ENCODE data around the gene SLC38A10. TPM values are rescaled to one million over a fixed set of nuclear protein-coding genes. Genes with fewer than 3 reads are reported as not detected.

SLC38A10 gene
- total and polyA plus RNA-seq, 10 of the 15 experiments (the other 5 are each of a cell fraction or from before 2014, with no cell fraction given) = 0.52 to 67.9 (median 22.1) TPM

DNA sequence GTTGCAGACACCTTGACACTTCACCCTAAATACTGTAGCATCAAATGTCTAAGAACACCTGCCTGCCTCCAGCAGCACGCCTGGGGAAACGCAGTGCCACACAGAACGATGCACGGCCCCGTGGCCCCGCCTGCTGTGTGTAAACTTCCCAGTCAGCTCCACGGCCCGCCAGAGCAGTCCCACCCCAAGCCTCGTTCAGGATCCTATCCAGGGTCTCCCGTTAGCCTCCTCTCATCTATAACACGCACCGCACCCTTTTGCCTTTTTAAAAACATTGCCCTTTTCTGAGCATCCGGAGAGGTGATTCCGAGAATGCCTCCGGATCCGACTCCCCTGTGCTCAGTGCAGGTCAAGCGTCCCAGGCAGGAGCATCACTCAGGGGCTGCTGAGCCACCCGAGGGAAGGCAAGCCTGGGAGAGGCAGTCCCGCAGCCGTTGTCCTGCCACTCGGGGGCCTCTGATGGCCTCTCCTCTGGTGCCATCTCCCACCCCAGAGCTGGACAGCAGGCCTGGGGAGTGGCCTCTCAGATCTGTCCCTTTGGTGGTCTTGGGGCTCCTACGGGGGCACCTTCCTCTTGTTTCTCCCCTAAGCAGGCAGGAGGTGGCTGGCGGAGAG lies 37.9 kb upstream of the SLC38A10 start:
- Histone ChIP-seq H3K4me3 (no peak overlapping the region), H3K79me2 (ENCODE audit: control insufficient read depth, insufficient read depth, low read length) (no peaks in the 10 kb centered on the region), H2AFZ (ENCODE audit: control insufficient read depth, low read depth, low read length) (no peak overlapping the region), H3K4me1 (ENCODE audit: control insufficient read depth, insufficient read depth, low read length) (peaks cover 6% of the 10 kb centered on the region; the same call in 1 of the 2 replicates), H3K4me2 (ENCODE audit: control insufficient read depth, insufficient read depth) (no peak overlapping the region), H3K9me3 (replicated peaks; ENCODE audit: control insufficient read depth, insufficient read depth, low read length) (no peaks in the 10 kb centered on the region), H3K36me3 (ENCODE audit: control insufficient read depth in 2 of 2, insufficient read depth in 2 of 2, low read length in 1 of 2) (no peaks in the 10 kb centered on the region), H3K27me3 (replicated peaks in 1 of 2; ENCODE audit: control insufficient read depth in 2 of 2, insufficient read depth in 2 of 2, low read length in 1 of 2) (peaks cover 1 to 2% of the 10 kb centered on the region in 2 experiments; a peak in 2 of 4 replicates), H4K20me1 (ENCODE audit: control insufficient read depth, insufficient read depth) (no peaks in the 10 kb centered on the region), H3K27ac (ENCODE audit: control insufficient read depth, insufficient read depth) (no peak overlapping the region), H3K9ac (ENCODE audit: control insufficient read depth, insufficient read depth, low read length) (no peak overlapping the region)
- DNase-seq (ENCODE audit: low read depth, low spot score) (no peak), ATAC-seq (no peak), FAIRE-seq (no peak)
- in situ Hi-C loops (cut with MboI) (no loop called here), intact Hi-C loops (cut with micrococcal nuclease; ENCODE audit: unreplicated experiment) (no loop called here)
- ChIA-PET CTCF (no interaction called here), SMC1A (ENCODE audit: uncharacterized antibody, unreplicated experiment) (no interaction called here), RAD21 (ENCODE audit: unreplicated experiment) (no interaction called here), POLR2A (interaction anchor here (0.5 kb wide), 1 partner anchor 36 kb away, joined by 3 read pairs; no protein-coding TSS in a partner anchor)
- no TSS peak for BruUV-seq (replicated peaks)
- WGBS (ENCODE audit: insufficient coverage, insufficient replicate concordance, low lambda C conversion rate, missing lambda C conversion rate) = 24% methylated on average over 23 of the region's 23 CpGs
- TF ChIP-seq GATAD2B (conservative IDR thresholded peaks at IDR 0.05; ENCODE audit: low read depth) (no peak), HCFC1 (IDR thresholded peaks at IDR 0.05; ENCODE audit: low read length) (no peak), EP300 (IDR thresholded peaks at IDR 0.05; ENCODE audit: borderline replicate concordance in 1 of 2, control insufficient read depth in 1 of 2, low read depth in 2 of 2, low read length in 2 of 2) (no peak), ZNF622 (IDR thresholded peaks at IDR 0.05) (no peak), ZNF207 (IDR thresholded peaks at IDR 0.05; ENCODE audit: borderline replicate concordance) (no peak), SP1 (IDR thresholded peaks at IDR 0.05; ENCODE audit: low read depth, low read length) (no peak), NBN (IDR thresholded peaks at IDR 0.05) (no peak)
- TF ChIP-seq, protein P1, sequence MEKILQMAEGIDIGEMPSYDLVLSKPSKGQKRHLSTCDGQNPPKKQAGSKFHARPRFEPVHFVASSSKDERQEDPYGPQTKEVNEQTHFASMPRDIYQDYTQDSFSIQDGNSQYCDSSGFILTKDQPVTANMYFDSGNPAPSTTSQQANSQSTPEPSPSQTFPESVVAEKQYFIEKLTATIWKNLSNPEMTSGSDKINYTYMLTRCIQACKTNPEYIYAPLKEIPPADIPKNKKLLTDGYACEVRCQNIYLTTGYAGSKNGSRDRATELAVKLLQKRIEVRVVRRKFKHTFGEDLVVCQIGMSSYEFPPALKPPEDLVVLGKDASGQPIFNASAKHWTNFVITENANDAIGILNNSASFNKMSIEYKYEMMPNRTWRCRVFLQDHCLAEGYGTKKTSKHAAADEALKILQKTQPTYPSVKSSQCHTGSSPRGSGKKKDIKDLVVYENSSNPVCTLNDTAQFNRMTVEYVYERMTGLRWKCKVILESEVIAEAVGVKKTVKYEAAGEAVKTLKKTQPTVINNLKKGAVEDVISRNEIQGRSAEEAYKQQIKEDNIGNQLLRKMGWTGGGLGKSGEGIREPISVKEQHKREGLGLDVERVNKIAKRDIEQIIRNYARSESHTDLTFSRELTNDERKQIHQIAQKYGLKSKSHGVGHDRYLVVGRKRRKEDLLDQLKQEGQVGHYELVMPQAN (conservative IDR thresholded peaks at IDR 0.05) = no peak
- TF ChIP-seq, protein P2, sequence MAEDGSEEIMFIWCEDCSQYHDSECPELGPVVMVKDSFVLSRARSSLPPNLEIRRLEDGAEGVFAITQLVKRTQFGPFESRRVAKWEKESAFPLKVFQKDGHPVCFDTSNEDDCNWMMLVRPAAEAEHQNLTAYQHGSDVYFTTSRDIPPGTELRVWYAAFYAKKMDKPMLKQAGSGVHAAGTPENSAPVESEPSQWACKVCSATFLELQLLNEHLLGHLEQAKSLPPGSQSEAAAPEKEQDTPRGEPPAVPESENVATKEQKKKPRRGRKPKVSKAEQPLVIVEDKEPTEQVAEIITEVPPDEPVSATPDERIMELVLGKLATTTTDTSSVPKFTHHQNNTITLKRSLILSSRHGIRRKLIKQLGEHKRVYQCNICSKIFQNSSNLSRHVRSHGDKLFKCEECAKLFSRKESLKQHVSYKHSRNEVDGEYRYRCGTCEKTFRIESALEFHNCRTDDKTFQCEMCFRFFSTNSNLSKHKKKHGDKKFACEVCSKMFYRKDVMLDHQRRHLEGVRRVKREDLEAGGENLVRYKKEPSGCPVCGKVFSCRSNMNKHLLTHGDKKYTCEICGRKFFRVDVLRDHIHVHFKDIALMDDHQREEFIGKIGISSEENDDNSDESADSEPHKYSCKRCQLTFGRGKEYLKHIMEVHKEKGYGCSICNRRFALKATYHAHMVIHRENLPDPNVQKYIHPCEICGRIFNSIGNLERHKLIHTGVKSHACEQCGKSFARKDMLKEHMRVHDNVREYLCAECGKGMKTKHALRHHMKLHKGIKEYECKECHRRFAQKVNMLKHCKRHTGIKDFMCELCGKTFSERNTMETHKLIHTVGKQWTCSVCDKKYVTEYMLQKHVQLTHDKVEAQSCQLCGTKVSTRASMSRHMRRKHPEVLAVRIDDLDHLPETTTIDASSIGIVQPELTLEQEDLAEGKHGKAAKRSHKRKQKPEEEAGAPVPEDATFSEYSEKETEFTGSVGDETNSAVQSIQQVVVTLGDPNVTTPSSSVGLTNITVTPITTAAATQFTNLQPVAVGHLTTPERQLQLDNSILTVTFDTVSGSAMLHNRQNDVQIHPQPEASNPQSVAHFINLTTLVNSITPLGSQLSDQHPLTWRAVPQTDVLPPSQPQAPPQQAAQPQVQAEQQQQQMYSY (CRISPR knock-in tag; IDR thresholded peaks at IDR 0.05) = no peak
- TF ChIP-seq, protein P3, sequence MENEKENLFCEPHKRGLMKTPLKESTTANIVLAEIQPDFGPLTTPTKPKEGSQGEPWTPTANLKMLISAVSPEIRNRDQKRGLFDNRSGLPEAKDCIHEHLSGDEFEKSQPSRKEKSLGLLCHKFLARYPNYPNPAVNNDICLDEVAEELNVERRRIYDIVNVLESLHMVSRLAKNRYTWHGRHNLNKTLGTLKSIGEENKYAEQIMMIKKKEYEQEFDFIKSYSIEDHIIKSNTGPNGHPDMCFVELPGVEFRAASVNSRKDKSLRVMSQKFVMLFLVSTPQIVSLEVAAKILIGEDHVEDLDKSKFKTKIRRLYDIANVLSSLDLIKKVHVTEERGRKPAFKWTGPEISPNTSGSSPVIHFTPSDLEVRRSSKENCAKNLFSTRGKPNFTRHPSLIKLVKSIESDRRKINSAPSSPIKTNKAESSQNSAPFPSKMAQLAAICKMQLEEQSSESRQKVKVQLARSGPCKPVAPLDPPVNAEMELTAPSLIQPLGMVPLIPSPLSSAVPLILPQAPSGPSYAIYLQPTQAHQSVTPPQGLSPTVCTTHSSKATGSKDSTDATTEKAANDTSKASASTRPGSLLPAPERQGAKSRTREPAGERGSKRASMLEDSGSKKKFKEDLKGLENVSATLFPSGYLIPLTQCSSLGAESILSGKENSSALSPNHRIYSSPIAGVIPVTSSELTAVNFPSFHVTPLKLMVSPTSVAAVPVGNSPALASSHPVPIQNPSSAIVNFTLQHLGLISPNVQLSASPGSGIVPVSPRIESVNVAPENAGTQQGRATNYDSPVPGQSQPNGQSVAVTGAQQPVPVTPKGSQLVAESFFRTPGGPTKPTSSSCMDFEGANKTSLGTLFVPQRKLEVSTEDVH (IDR thresholded peaks at IDR 0.05; ENCODE audit: low read depth, partially characterized antibody) = no peak
- TF ChIP-seq, protein P4, sequence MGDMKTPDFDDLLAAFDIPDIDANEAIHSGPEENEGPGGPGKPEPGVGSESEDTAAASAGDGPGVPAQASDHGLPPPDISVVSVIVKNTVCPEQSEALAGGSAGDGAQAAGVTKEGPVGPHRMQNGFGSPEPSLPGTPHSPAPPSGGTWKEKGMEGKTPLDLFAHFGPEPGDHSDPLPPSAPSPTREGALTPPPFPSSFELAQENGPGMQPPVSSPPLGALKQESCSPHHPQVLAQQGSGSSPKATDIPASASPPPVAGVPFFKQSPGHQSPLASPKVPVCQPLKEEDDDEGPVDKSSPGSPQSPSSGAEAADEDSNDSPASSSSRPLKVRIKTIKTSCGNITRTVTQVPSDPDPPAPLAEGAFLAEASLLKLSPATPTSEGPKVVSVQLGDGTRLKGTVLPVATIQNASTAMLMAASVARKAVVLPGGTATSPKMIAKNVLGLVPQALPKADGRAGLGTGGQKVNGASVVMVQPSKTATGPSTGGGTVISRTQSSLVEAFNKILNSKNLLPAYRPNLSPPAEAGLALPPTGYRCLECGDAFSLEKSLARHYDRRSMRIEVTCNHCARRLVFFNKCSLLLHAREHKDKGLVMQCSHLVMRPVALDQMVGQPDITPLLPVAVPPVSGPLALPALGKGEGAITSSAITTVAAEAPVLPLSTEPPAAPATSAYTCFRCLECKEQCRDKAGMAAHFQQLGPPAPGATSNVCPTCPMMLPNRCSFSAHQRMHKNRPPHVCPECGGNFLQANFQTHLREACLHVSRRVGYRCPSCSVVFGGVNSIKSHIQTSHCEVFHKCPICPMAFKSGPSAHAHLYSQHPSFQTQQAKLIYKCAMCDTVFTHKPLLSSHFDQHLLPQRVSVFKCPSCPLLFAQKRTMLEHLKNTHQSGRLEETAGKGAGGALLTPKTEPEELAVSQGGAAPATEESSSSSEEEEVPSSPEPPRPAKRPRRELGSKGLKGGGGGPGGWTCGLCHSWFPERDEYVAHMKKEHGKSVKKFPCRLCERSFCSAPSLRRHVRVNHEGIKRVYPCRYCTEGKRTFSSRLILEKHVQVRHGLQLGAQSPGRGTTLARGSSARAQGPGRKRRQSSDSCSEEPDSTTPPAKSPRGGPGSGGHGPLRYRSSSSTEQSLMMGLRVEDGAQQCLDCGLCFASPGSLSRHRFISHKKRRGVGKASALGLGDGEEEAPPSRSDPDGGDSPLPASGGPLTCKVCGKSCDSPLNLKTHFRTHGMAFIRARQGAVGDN (IDR thresholded peaks at IDR 0.05) = no peak
